OCI-LY3 (cell line): ENCODE data around the gene CCNJL.

Experiments used
- CTCF ChIP-seq: fragments of 200-600, 300-600 bp; sonication (generic); IDR thresholded peaks from 2 replicates; pipeline ENCODE4 v1.5.1; 2014; ENCODE audit warnings: antibody characterized with exemption, low read length, low read depth
- EZH2phosphoT487 ChIP-seq: fragments of 200-600 bp; shearing (Covaris generic); IDR thresholded peaks from 2 replicates; pipeline ENCODE4 v1.6.1; 2018; ENCODE audit warnings: antibody characterized with exemption, mixed run types, low read depth

GRCh38 chr5:160352308-160352707 is 39.9 kb upstream of the CCNJL start:
- TF ChIP-seq CTCF = no peak
- TF ChIP-seq EZH2phosphoT487 = no peak
